K562 (cell line): Measurements from ENCODE around the gene ALOX5. TPM values are rescaled to one million over a fixed set of nuclear protein-coding genes. Genes with fewer than 3 reads are reported as not detected.

Experiments
- ATAC-seq: fragments of 200-7000 bp; cut with Tn5 transposase; 3 replicates; pipeline ENCODE4 v1.9.1; 2020; ENCODE audit warnings: moderate library complexity
- BruUV-seq: library from RNA; stranded (reverse); fragments of 400-500 nt; replicated peaks from 2 replicates; lab custom pipeline; 2021; lab: Mats Ljungman, UMichigan
- CTCF ChIA-PET: fragments of 300-600 bp; formaldehyde crosslinking; extraction: SDS; loops from one replicate; lab custom pipeline; 2021; ENCODE audit warnings: low intra/inter-chr PET ratio; lab: Yijun Ruan, JAX
- POLR2A ChIA-PET: fragments of 300-600, 350-650 bp; sonication (Branson Sonifier 250); formaldehyde crosslinking; extraction: SDS; loops from one replicate; lab custom pipeline; 2021; ENCODE audit warnings: antibody characterized with exemption, inconsistent platforms; lab: Yijun Ruan, JAX
- DNase-seq, 4 experiments: peaks; one replicate each; pipeline versions ENCODE4 v3.0.0 to v3.0.0-alpha.2; 2011 to 2018; ENCODE audit warnings: low spot score in 3 of 4, mixed read lengths in 3 of 4; ENCODE audit errors: extremely low read depth in 1 of 4
- FAIRE-seq: peaks from 2 replicates; lab custom pipeline; 2011; peaks lifted over from hg19 to GRCh38; lab: Jason Lieb, UNC
- H2AFZ ChIP-seq: 2 replicates; pipeline ENCODE4 v1.6.0; 2011; ENCODE audit warnings: low read depth, low read length, control low read depth, inconsistent platforms
- H3K27ac ChIP-seq: fragments of 200-600 bp; 3 replicates; pipeline ENCODE4 v1.8.0; 2011; ENCODE audit warnings: low read depth, mild to moderate bottlenecking, control low read depth, inconsistent platforms, low read length, moderate library complexity, mixed read lengths; ENCODE audit errors: extremely low read depth
- H3K27me3 ChIP-seq, 2 experiments: fragments of 300-600 bp in 1 of 2; 2 replicates in 1 of 2; 3 replicates in 1 of 2; pipeline versions ENCODE4 v1.6.0 to v1.8.0; 2011; ENCODE audit warnings: inconsistent platforms in 2 of 2, low read length in 2 of 2, mild to moderate bottlenecking in 1 of 2, mixed read lengths in 1 of 2, moderate library complexity in 1 of 2; ENCODE audit not compliant: control insufficient read depth in 2 of 2, insufficient read depth in 2 of 2
- H3K36me3 ChIP-seq: fragments of 300-600 bp; 3 replicates; pipeline ENCODE4 v1.8.0; 2011; ENCODE audit warnings: mild to moderate bottlenecking, low read length, inconsistent platforms; ENCODE audit not compliant: control insufficient read depth, insufficient read depth
- H3K4me1 ChIP-seq, 2 experiments: fragments of 200-600 bp in 1 of 2; replicated peaks in 1 of 2; 2 replicates in 1 of 2; 3 replicates in 1 of 2; pipeline versions ENCODE4 v1.5.1 to v1.8.0; 2011; ENCODE audit warnings: inconsistent platforms in 2 of 2, low read length in 2 of 2, mild to moderate bottlenecking in 1 of 2, mixed read lengths in 1 of 2, moderate library complexity in 1 of 2; ENCODE audit not compliant: control insufficient read depth in 2 of 2, insufficient read depth in 2 of 2
- H3K4me2 ChIP-seq: 2 replicates; pipeline ENCODE4 v1.6.1; 2011; ENCODE audit warnings: low read length, control low read depth, inconsistent platforms, mixed read lengths; ENCODE audit not compliant: insufficient read depth
- H3K4me3 ChIP-seq: fragments of 200-600 bp; sonication (generic), shearing (Covaris generic); 2 replicates; pipeline ENCODE4 v1.5.1; 2016; ENCODE audit warnings: control low read depth, inconsistent platforms
- H3K79me2 ChIP-seq: fragments of 200-600 bp; 3 replicates; pipeline ENCODE4 v1.8.0; 2011; ENCODE audit warnings: low read length, inconsistent platforms; ENCODE audit not compliant: control insufficient read depth, insufficient read depth
- H3K9ac ChIP-seq, 2 experiments: 2 replicates each; pipeline versions ENCODE4 v1.6.0 to v1.6.1; 2011; ENCODE audit warnings: low read depth in 2 of 2, low read length in 2 of 2, control low read depth in 1 of 2, inconsistent platforms in 1 of 2, mild to moderate bottlenecking in 1 of 2, mixed read lengths in 1 of 2; ENCODE audit not compliant: insufficient read depth in 1 of 2
- H3K9me1 ChIP-seq: one replicate; pipeline ENCODE4 v1.6.0; 2011; ENCODE audit warnings: inconsistent platforms, mild to moderate bottlenecking, low read length, moderate library complexity; ENCODE audit not compliant: control insufficient read depth, insufficient read depth
- H3K9me3 ChIP-seq: replicated peaks from 2 replicates; pipeline ENCODE4 v1.5.1; 2011; ENCODE audit warnings: low read depth, low read length, inconsistent platforms; ENCODE audit not compliant: control insufficient read depth, insufficient read depth
- H4K20me1 ChIP-seq: replicated peaks from 2 replicates; pipeline ENCODE4 v1.6.1; 2011; ENCODE audit warnings: low read length, inconsistent platforms, mixed read lengths; ENCODE audit not compliant: control insufficient read depth, insufficient read depth
- ATF1 ChIP-seq, 2 experiments: fragments of 450-650 bp in 1 of 2; IDR thresholded peaks; 2 replicates each; pipeline ENCODE4 v1.6.1; 2016; ENCODE audit warnings: missing compliant biosample characterization in 1 of 2, missing genetic modification characterization in 1 of 2
- C11orf30 ChIP-seq: fragments of 450-650 bp; IDR thresholded peaks from 2 replicates; pipeline ENCODE4 v1.6.1; 2016; ENCODE audit warnings: low read depth, mild to moderate bottlenecking
- CEBPG ChIP-seq, 3 experiments: fragments of 200-800 bp in 1 of 3; sonication (Bioruptor generic) in 1 of 3; sonication (generic) in 1 of 3; formaldehyde crosslinking in 1 of 3; IDR thresholded peaks in 2 of 3; conservative IDR thresholded peaks in 1 of 3; 2 replicates each; pipeline versions ENCODE4 v1.6.1 to v1.8.0; 2016 to 2022; ENCODE audit warnings: missing compliant biosample characterization in 2 of 3, missing genetic modification characterization in 2 of 3, mild to moderate bottlenecking in 1 of 3, missing genetic modification reagents in 1 of 3
- ELF2 ChIP-seq: fragments of 250-450 bp; sonication (Bioruptor Pico); IDR thresholded peaks from 2 replicates; pipeline ENCODE4 v1.5.0; 2021; ENCODE audit warnings: mild to moderate bottlenecking
- EP300 ChIP-seq: IDR thresholded peaks from 2 replicates; pipeline ENCODE4 v1.6.1; 2012; ENCODE audit warnings: low read length, improper control_type of control experiment
- MAFK ChIP-seq: IDR thresholded peaks from 2 replicates; pipeline ENCODE4 v1.6.1; 2011; ENCODE audit warnings: low read length, improper control_type of control experiment
- NFRKB ChIP-seq: fragments of 450-650 bp; IDR thresholded peaks from 2 replicates; pipeline ENCODE4 v1.6.1; 2016; ENCODE audit warnings: low read depth
- TCF3 ChIP-seq: sonication (generic); formaldehyde crosslinking; IDR thresholded peaks from 2 replicates; pipeline ENCODE4 v1.4.0; 2020; ENCODE audit warnings: mild to moderate bottlenecking, missing genetic modification reagents
- TEAD4 ChIP-seq, 2 experiments: sonication (generic) in 1 of 2; formaldehyde crosslinking in 1 of 2; IDR thresholded peaks; 2 replicates each; pipeline versions ENCODE4 v1.6.1 to v1.8.0; 2012 to 2022; ENCODE audit warnings: borderline replicate concordance in 1 of 2, inconsistent platforms in 1 of 2, low read length in 1 of 2, mild to moderate bottlenecking in 1 of 2, missing genetic modification reagents in 1 of 2
- ZBTB17 ChIP-seq: fragments of 450-650 bp; formaldehyde crosslinking; IDR thresholded peaks from 2 replicates; pipeline ENCODE4 v1.4.0; 2020; ENCODE audit warnings: mild to moderate bottlenecking
- ZNF639 ChIP-seq, 2 experiments: fragments of 200-800 bp in 1 of 2; sonication (Bioruptor generic) in 1 of 2; sonication (generic) in 1 of 2; formaldehyde crosslinking in 1 of 2; IDR thresholded peaks in 1 of 2; conservative IDR thresholded peaks in 1 of 2; 2 replicates each; pipeline versions ENCODE4 v1.5.0 to v1.6.1; 2016 to 2020; ENCODE audit warnings: missing compliant biosample characterization in 1 of 2, missing genetic modification characterization in 1 of 2, missing genetic modification reagents in 1 of 2
- WGBS: fragments of 100-300 bp; shearing (Covaris generic); methylation state at CpG from one replicate; pipeline ENCODE4 v1.1.6; 2016; ENCODE audit warnings: low coverage, mixed read lengths; ENCODE audit not compliant: insufficient coverage; ENCODE audit errors: missing lambda C conversion rate; 5-methylcytosine and 5-hydroxymethylcytosine counted together
- in situ Hi-C: fragments of 300-500 bp; cut with MboI; formaldehyde crosslinking; loops from 4 replicates; pipeline ENCODE4 v1.15.0; 2018; ENCODE audit warnings: inconsistent platforms, mixed read lengths
- intact Hi-C: fragments of 100-400 bp; cut with micrococcal nuclease; formaldehyde crosslinking; loops from 2 replicates; pipeline ENCODE4 v1.14.2; 2022
- polyA plus RNA-seq, 8 experiments: library from polyadenylated mRNA; depleted of rRNA in 4 of 8; stranded (reverse) in 5 of 8; unstranded in 3 of 8; fragments of >200 nt; fragmentation: Nextera tagmentation in 2 of 8; fragmentation: Illumina TruSeq in 1 of 8; extraction: Ambion mirVana in 2 of 8; extraction: Trizol in 1 of 8; gene quantifications; 2 replicates each; pipeline versions ENCODE4 v1.2.1 to v1.2.3, GENCODE V29; 2011 to 2014; ENCODE audit warnings: inconsistent platforms in 1 of 8, missing spikeins in 1 of 8
- total RNA-seq, 7 experiments: library from RNA; depleted of rRNA in 6 of 7; stranded (reverse); fragments of >200 nt in 6 of 7; fragmentation: Illumina TruSeq in 2 of 7; extraction: Trizol in 2 of 7; gene quantifications; 2 replicates each; pipeline versions ENCODE4 v1.2.1 to v1.2.3, GENCODE V29; 2011 to 2021; ENCODE audit warnings: low replicate concordance in 1 of 7
- TF ChIP-seq, protein P1 (sequence below): sonication (generic); formaldehyde crosslinking; IDR thresholded peaks from 2 replicates; pipeline ENCODE4 v1.8.0; 2022; ENCODE audit warnings: mild to moderate bottlenecking, missing genetic modification reagents
- TF ChIP-seq, protein P2 (sequence below): sonication (generic); formaldehyde crosslinking; IDR thresholded peaks from 2 replicates; pipeline ENCODE4 v1.8.1; 2022; ENCODE audit warnings: missing genetic modification reagents
- TF ChIP-seq, protein P3 (sequence below): fragments of 450-650 bp; IDR thresholded peaks from 2 replicates; pipeline ENCODE4 v1.6.1; 2014; ENCODE audit warnings: low read depth, mild to moderate bottlenecking, moderate library complexity, borderline replicate concordance

Gene ALOX5
- total and polyA plus RNA-seq, 9 of the 15 experiments (the other 6 are each of a cell fraction or from before 2014, with no cell fraction given): 0.10 to 2.4 (median 1.4) TPM

DNA sequence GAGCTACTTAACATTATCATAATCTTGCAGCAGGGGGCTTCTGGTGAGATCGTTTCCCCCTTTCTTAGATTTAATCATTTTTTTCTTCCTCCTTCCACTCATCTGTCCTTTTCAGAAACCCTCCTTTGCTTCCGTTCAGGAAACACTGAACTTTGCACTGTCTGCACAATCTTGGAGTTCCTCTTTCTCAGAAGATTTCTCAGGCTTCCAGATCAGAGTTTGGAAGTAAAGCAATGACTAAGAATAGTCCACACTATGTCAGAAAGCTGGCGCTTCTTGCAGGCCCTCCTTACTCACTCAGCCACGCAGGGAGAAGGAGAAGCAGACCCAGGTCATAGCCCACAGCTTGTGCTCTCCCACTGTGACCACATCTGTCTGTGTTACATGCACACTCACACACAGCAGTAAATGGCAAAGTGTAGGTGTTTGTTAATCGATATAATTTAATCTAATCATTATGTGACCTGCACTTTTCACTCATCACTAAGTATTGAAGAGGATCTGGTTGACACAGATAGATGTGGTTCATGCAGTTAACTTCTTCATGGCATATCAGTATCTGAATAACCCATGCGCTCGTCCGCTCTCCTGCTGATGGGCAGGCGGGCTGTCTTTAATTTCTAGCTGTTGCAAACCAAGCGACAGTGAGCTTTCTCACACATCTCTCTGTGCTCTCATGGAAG lies 30.2 kb downstream of the ALOX5 start:
- Histone ChIP-seq H2AFZ (peak overlapping the region; percentile 25; the same call in 1 of the 2 replicates), H3K9me1 (no peaks in the 10 kb centered on the region), H4K20me1 (no peaks in the 10 kb centered on the region), H3K27ac (peak overlapping the region; percentile 12; the same call in 1 of the 3 replicates), H3K27me3 (no peaks in the 10 kb centered on the region), H3K4me2 (peak overlapping the region; percentile 47), H3K9me3 (0 out of 2 replicates have a peak, but pooled peaks cover 2% of the 10 kb centered on the region), H3K79me2 (no peaks in the 10 kb centered on the region), H3K4me1 (peaks cover 7 to 43% of the 10 kb centered on the region in 2 experiments; a peak in 4 of 5 replicates), H3K4me3 (no peak overlapping the region), H3K9ac (no peak overlapping the region; a peak in 1 of 4 replicates), H3K36me3 (no peaks in the 10 kb centered on the region)
- BruUV-seq: no TSS peak
- DNase-seq (peak in 2 of 4 experiments; percentile 7 to 51), ATAC-seq (peak; percentile 66), FAIRE-seq (peak; percentile 29)
- in situ Hi-C loops: no loop called here
- 7% methylated on average over 10 of the region's 10 CpGs for WGBS
- ChIA-PET POLR2A (interaction anchor here (0.9 to 1.4 kb wide), 5 partner anchors 13 to 253 kb away, joined by 3 to 7 read pairs (median 3); no protein-coding TSS in a partner anchor), CTCF (no interaction called here)
- intact Hi-C loops: no loop called here
- no peak for TF ChIP-seq NFRKB
- no peak for TF ChIP-seq ATF1 (CRISPR knock-in tag; IDR thresholded peaks at IDR 0.05)
- TF ChIP-seq ATF1 (tag; IDR thresholded peaks at IDR 0.05): peak; percentile 34; the same call in 1 of the 2 replicates
- 0 out of 2 replicates have a peak, but pooled peaks have one; percentile 42 for TF ChIP-seq ELF2 (CRISPR knock-in tag)
- TF ChIP-seq TCF3 (CRISPR knock-in tag): peak; percentile 56
- TF ChIP-seq CEBPG (CRISPR knock-in tag; IDR thresholded peaks at IDR 0.05): 0 out of 2 replicates have a peak, but pooled peaks have one; percentile 15
- no peak for TF ChIP-seq CEBPG (tag; conservative IDR thresholded peaks at IDR 0.05 in 1 of 2, IDR thresholded peaks at IDR 0.05 in 1 of 2)
- TF ChIP-seq MAFK: peak; percentile 28; the same call in 1 of the 2 replicates
- TF ChIP-seq TEAD4 (IDR thresholded peaks at IDR 0.05; ENCODE audit: low read length): peak; percentile 25
- no peak for TF ChIP-seq TEAD4 (CRISPR knock-in tag; IDR thresholded peaks at IDR 0.05; ENCODE audit: borderline replicate concordance)
- 0 out of 2 replicates have a peak, but pooled peaks have one; percentile 14 for TF ChIP-seq ZBTB17 (CRISPR knock-in tag)
- TF ChIP-seq, protein P1, sequence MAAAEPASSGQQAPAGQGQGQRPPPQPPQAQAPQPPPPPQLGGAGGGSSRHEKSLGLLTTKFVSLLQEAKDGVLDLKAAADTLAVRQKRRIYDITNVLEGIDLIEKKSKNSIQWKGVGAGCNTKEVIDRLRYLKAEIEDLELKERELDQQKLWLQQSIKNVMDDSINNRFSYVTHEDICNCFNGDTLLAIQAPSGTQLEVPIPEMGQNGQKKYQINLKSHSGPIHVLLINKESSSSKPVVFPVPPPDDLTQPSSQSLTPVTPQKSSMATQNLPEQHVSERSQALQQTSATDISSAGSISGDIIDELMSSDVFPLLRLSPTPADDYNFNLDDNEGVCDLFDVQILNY: no peak
- TF ChIP-seq EP300: peak; percentile 59; the same call in 1 of the 2 replicates
- TF ChIP-seq, protein P2, sequence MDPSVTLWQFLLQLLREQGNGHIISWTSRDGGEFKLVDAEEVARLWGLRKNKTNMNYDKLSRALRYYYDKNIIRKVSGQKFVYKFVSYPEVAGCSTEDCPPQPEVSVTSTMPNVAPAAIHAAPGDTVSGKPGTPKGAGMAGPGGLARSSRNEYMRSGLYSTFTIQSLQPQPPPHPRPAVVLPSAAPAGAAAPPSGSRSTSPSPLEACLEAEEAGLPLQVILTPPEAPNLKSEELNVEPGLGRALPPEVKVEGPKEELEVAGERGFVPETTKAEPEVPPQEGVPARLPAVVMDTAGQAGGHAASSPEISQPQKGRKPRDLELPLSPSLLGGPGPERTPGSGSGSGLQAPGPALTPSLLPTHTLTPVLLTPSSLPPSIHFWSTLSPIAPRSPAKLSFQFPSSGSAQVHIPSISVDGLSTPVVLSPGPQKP (CRISPR knock-in tag): no peak
- TF ChIP-seq ZNF639 (CRISPR knock-in tag; conservative IDR thresholded peaks at IDR 0.05 in 1 of 2, IDR thresholded peaks at IDR 0.05 in 1 of 2): 0 out of 4 replicates have a peak, but pooled peaks of 1 of the 2 experiments have one; percentile 48
- peak; percentile 30; the same call in 1 of the 2 replicates for TF ChIP-seq C11orf30
- TF ChIP-seq, protein P3, sequence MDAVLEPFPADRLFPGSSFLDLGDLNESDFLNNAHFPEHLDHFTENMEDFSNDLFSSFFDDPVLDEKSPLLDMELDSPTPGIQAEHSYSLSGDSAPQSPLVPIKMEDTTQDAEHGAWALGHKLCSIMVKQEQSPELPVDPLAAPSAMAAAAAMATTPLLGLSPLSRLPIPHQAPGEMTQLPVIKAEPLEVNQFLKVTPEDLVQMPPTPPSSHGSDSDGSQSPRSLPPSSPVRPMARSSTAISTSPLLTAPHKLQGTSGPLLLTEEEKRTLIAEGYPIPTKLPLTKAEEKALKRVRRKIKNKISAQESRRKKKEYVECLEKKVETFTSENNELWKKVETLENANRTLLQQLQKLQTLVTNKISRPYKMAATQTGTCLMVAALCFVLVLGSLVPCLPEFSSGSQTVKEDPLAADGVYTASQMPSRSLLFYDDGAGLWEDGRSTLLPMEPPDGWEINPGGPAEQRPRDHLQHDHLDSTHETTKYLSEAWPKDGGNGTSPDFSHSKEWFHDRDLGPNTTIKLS: no peak
